GM18502 (cell line): Measurements from ENCODE around the gene CAMKK1.
A peak's percentile ranks its signal among the peaks of the same experiment; 100 is the strongest.

Source experiments
- ATAC-seq: cut with Tn5 transposase; IDR thresholded peaks from one replicate; pipeline ENCODE4 v1.9.1; 2021; ENCODE audit warnings: mild to moderate bottlenecking; ENCODE audit not compliant: unreplicated experiment, poor library complexity

Gene CAMKK1

DNA sequence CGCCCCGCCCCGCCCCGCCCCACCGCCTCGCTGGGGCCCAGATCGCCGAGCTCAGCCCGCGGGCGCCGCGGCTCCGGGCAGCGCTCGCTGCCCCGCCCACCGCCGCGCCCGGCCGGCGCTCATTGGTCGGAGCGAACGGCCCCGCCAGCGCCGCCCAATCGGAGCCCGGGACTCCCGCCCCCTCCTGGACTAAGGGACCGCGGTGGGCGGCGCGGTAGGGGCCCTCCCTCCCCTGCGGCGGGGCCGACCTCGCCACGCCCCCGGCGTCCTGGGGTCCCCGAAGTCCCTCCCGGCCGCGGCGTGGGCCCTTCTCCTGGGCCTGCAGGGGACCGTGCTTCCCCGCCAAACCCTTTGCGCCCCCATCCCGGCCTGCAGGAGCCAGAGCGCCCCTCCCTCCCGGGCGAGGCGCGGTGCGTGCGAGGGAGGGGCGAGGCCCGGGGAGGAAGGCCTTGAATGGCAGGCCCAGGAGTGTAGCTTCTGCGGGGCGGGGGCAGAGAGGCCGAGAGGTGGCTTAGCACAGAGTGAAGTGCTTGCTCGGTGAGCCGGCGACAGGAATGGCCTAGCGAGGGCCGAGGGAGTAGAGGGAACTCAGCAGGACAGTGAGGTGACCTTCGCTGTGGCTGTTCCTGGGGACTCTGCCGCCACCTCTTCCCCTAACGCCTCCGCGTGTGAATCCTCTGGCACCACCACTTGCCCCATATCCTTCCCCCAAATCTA lies at the start of gene CAMKK1:
Gene CAMKK1 (minus strand): TSS at position 51 of the 717 bp plus-strand sequence. CDS start 7,366 bp downstream, outside the sequence.
- peak; percentile 91 for ATAC-seq

- ATAC-seq: no peak
These were observed 48.3 kb upstream of the CAMKK1 start for GRCh38 chr17:3940965-3941698.

DNA sequence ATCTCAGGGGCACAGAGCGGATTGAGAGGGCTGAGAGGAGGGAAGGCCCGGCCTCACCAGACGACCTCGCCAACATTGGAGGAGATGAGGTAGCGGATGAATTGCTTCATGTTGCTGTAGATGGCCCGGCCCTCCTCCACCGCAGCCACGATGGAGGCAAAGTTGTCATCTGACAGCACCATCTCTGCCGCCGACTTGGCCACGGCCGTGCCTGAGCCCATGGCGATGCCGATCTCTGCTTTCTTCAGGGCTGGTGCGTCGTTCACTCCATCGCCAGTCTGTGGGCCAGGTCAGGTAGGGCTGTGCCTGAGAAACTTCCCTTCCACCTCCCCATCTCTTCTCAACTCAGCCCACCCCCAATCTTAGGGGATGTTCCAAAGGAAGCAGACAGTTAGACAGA lies 44.5 kb upstream of the CAMKK1 start:
- no peak for ATAC-seq

- no peak for ATAC-seq
These were observed 43.0 kb upstream of the CAMKK1 start for GRCh38 chr17:3935825-3936355.

DNA sequence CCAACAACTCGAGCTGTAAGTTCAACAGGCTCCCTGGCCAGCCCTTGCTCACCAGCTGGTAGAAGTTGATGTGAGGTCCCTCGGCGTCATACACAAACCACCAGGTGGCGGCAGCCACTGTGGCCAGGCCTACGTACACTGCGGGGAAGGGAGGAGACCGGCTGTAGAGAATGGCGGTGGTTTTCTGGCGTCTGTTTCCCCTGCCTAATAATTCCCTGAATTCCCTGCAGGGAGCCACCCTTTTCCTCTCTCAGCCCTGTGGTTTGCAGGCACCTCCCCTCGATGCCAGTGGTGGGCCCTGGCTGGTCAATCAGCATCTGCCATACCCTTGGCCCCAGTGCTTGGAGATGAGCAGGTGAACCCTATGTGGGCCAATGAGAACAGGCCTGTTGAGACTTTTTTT lies 42.3 kb upstream of the CAMKK1 start:
- no peak for ATAC-seq

DNA sequence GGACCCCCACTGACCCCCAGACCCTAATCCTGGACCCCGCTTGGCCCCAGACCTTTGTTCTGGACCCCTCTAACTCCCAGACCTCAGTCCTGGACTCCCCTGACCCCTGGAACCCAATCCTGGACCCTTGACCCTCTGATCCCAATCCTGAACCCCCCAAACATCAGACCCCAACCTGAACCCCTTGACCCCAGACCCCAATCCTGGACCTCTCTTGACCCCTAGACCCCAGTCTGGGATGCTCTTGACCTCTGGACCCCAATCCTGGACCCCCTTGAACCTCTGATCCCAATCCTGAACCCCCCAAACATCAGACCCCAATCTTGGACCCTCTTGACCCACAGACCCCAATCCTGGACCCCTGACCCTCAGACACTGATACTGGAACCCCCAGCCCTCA lies 36.9 kb upstream of the CAMKK1 start:
- no peak for ATAC-seq

DNA sequence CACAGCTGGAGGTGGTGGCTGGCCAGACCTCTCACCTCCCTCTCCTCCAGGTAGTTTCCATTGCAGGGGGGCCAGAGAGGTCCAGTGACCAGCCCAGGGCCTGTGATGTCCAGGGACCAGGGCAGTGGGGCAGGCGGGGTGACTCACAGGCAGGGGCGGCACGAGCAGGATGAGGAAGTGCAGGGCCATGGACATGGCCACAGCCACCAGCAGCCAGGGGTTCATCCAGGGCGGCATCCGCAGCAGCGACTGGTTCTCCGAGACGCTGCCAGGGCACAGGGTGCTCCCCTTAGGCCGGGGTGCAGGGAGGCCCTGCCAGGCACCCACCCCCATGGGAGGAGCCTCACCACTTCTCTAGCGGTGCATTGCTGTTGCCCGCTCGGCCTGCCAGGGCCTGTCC lies 36.3 kb upstream of the CAMKK1 start:
- no peak for ATAC-seq

DNA sequence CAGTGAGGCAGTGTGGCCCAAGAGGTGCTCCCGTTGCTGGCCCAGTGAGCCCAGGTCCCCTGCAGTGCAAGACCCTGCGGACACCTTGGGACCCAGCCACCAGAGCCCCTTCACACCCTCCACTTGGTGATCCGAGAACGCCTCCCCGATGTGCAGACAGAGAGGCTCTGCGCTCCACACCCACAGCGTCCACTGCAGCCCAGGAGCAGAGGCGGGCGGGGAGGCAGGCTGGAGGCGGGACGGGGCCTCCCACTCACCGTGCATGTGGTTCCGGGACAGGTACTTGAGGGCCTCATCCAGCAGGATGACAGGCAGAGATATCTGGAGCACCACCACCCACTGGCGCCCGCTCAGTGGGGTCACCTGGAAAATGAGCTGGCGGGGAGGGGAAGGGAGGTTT lies 35.6 kb upstream of the CAMKK1 start:
- ATAC-seq: no peak

- ATAC-seq: no peak
These were observed 34.9 kb upstream of the CAMKK1 start for GRCh38 chr17:3927628-3928340.

DNA sequence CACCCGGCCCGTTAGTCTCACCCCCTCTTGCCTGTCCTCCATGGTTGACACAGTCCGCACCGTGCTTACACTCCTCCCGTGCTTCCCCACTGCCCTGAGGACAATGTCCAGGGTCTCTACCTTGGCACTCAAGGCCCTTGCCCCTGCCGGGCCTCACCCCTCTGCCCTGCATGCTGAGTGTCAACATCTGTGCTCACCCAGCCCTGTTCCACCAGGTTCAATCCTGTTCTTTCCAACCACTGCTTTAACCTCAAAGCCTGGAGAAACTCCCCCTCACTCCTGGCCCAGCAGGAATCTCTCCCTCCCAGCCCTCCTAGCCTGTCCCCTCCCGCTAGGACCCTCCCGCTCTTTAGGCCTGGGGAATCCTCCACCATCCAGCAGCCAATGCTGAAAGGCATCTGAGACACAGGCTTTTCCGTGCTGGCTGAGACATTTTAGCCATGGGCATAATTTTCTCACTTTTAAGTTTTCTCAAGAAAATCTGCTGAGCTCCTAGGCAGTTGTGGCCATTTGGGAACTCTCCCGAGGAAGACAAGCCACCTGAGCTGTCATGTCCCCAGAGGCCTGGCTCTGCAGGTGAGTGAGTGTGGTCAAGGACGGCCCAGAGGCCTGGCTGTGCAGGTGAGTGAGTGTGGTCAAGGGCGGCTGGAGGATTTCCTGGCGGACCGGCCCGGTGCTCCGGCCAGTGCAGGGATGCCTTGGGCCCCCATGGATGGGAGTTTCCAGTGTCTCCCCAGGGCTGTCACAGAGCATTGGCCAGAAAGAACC lies 34.2 kb upstream of the CAMKK1 start:
- ATAC-seq: no peak

DNA sequence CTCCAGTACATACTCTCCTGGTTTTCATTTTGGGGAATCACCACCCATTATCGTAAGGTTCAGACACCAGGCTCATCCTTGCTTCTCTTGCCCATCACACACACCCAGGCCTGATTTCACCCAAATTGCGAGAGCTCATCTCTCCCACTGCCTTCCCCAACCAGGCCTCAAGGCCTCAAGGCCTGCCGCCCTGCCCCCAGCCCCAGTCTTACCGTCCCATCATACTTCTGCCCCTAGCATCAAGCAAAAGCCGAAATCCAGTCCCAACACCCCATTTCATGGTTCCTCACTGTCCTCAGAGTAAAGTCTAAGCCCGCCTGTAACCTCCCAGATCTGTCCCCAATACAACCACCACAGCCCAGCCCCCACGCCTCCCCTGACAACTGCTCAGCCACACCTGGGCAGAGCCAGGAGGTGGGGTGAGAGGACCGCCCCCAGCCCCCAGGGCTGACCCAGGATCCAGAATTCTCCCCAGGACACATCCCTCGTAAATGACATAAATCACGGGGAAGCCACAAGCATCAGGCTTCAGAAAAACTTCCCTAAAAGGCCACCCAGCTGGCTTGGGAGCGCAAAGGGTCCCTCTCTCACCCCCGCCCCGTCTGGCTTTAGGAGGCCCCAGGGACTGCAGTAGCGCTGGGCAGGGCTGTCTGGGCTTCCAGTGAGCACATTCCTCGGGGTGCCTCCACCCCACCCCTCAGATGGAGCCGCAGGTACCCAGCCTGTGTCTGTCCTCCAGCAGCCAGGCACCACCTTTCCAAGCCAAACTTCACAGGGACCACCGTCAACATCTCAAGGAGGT lies 33.0 kb upstream of the CAMKK1 start:
- ATAC-seq: no peak

GRCh38 chr17:3924512-3925350 lies 31.9 kb upstream of the CAMKK1 start:
- ATAC-seq: no peak

- ATAC-seq: no peak
These were observed 30.8 kb upstream of the CAMKK1 start for GRCh38 chr17:3923466-3924190.

DNA sequence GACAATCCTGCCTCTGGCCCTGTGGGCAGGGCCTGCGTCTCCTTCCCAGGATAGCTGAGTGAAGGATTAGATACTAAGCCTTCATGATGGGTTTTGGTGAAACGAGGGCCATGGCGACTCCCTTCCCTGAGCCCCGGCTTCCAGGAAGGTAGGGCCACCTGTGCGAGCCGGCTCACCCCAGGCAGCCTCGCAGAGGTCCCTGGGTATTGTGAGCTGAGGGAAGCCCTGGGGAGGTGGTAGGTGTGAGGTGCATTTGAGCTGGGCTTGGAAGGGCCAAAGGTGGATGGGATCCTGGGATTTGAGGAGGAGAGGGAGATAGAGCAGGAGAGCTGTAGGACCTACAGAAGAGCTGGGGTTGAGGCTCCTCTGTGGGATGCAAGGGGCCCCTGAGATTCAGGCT lies 29.9 kb upstream of the CAMKK1 start:
- no peak for ATAC-seq

GRCh38 chr17:3921502-3922319 lies 28.9 kb upstream of the CAMKK1 start:
- ATAC-seq: no peak

DNA sequence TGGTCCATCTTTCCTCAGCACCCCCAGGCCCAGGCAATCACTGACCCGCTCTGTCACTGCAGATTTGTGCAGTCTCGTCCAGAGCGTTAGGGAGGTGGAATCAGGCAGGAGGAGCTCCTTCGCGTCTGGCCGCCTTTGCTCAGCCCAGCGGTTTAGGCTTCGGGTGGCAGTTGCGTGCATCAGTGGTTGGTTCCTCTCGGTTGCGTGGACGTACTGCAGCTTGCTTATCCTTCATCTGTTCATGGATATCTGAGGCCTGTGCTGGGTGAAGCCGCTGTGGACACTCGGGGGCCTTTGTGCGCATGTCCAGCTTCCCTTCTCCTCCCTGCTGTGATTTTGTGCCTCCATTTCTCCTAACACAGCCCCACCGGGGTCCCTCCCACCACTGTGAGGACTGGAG lies 28.2 kb upstream of the CAMKK1 start:
- no peak for ATAC-seq

- ATAC-seq: no peak
These were observed 26.3 kb upstream of the CAMKK1 start for GRCh38 chr17:3919123-3919624.
